Uterus (tissue), 4 donors: Measurements from ENCODE around the gene SEL1L2. TPM values are rescaled to one million over a fixed set of nuclear protein-coding genes. Genes with fewer than 3 reads are reported as not detected.

Experiments
- DNase-seq, 2 donors: peaks; one replicate each; pipeline ENCODE4 v3.0.0-alpha.2; 2019 to 2020
- H3K27ac ChIP-seq, 2 donors: fragments of 200-600 bp; sonication (generic); 1 replicate in 1 of 2; 2 replicates in 1 of 2; pipeline ENCODE4 v1.5.1; 2016 to 2018
- H3K27me3 ChIP-seq, 2 donors: fragments of 200-600 bp; sonication (generic); one replicate each; pipeline ENCODE4 v1.5.1; 2018 to 2019; ENCODE audit warnings: control low read depth in 1 of 2
- H3K36me3 ChIP-seq, 2 donors: fragments of 200-600 bp; sonication (generic); one replicate each; pipeline ENCODE4 v1.5.1; 2019; ENCODE audit warnings: control low read depth in 1 of 2
- H3K4me1 ChIP-seq, 2 donors: fragments of 200-600 bp; sonication (generic); one replicate each; pipeline ENCODE4 v1.5.1; 2018 to 2019; ENCODE audit warnings: control low read depth in 1 of 2
- H3K4me3 ChIP-seq, 2 donors: fragments of 200-600 bp; sonication (generic); 1 replicate in 1 of 2; 2 replicates in 1 of 2; pipeline ENCODE4 v1.5.1; 2018 to 2019; ENCODE audit warnings: mild to moderate bottlenecking in 1 of 2
- H3K9me3 ChIP-seq, 2 donors: fragments of 200-600 bp; sonication (generic); one replicate each; pipeline ENCODE4 v1.5.1; 2019; ENCODE audit warnings: control low read depth in 1 of 2
- CTCF ChIP-seq, 4 experiments: fragments of 200-600 bp in 2 of 4; fragments of 450-650 bp in 2 of 4; sonication (generic) in 2 of 4; IDR thresholded peaks; one replicate each; pipeline ENCODE4 v1.5.1; 2016 to 2019; ENCODE audit warnings: antibody characterized with exemption in 4 of 4, mild to moderate bottlenecking in 2 of 4, moderate library complexity in 1 of 4
- POLR2A ChIP-seq, 2 donors: fragments of 450-650 bp; IDR thresholded peaks; one replicate each; pipeline ENCODE4 v1.6.1; 2016; ENCODE audit warnings: antibody characterized with exemption in 2 of 2, mild to moderate bottlenecking in 1 of 2, moderate library complexity in 1 of 2
- intact Hi-C: fragments of 100-400 bp; cut with DNase I; formaldehyde crosslinking; loops from one replicate; pipeline ENCODE4 v1.15.1; 2023; ENCODE audit warnings: low total_unique reads
- total RNA-seq, 4 donors: library from RNA; depleted of rRNA in 3 of 4; stranded (reverse); fragments of >200 nt in 3 of 4; gene quantifications; one replicate each; pipeline versions ENCODE4 v1.1.0 to v1.2.4, GENCODE V29; 2014 to 2023
- donor health status: DM: yes; HTN: yes; CAD: no.

The SEL1L2 gene
- total RNA-seq, 4 donors from 2014 or later = 1.0 to 3.8 (median 2.3) TPM

GRCh38 chr20:13862245-13862644 lies 128.2 kb downstream of the SEL1L2 start:
- Histone ChIP-seq H3K27ac (no peak overlapping the region), H3K9me3 (no peaks in the 10 kb centered on the region), H3K4me3 (no peak overlapping the region), H3K4me1 (no peaks in the 10 kb centered on the region), H3K36me3 (no peaks in the 10 kb centered on the region), H3K27me3 (no peaks in the 10 kb centered on the region)
- intact Hi-C loops = no loop called here
- TF ChIP-seq CTCF (IDR thresholded peaks at IDR 0.05) (no peak), POLR2A (IDR thresholded peaks at IDR 0.05) (no peak)
- DNase-seq = no peak

- no peak overlapping the region for H3K27ac ChIP-seq
- DNase-seq = no peak
- no peaks in the 10 kb centered on the region for H3K36me3 ChIP-seq
- H3K27me3 ChIP-seq = no peaks in the 10 kb centered on the region
- no peak overlapping the region for H3K4me3 ChIP-seq
- no peak for TF ChIP-seq CTCF (IDR thresholded peaks at IDR 0.05)
- no peak for TF ChIP-seq POLR2A (IDR thresholded peaks at IDR 0.05)
- no peaks in the 10 kb centered on the region for H3K9me3 ChIP-seq
- intact Hi-C loops = no loop called here
- H3K4me1 ChIP-seq = no peaks in the 10 kb centered on the region
Observed at GRCh38 chr20:13858871-13859270, 131.5 kb downstream of the SEL1L2 start.

- Histone ChIP-seq H3K9me3 (no peaks in the 10 kb centered on the region), H3K27me3 (no peaks in the 10 kb centered on the region), H3K27ac (peak overlapping the region in 1 of 2 donors; percentile 12), H3K36me3 (no peaks in the 10 kb centered on the region), H3K4me3 (no peak overlapping the region), H3K4me1 (no peaks in the 10 kb centered on the region)
- intact Hi-C loops = no loop called here
- DNase-seq = no peak
- TF ChIP-seq CTCF (IDR thresholded peaks at IDR 0.05) = no peak
- no peak for TF ChIP-seq POLR2A (IDR thresholded peaks at IDR 0.05)
Observed at GRCh38 chr20:13858439-13858838, 132.0 kb downstream of the SEL1L2 start.

- Histone ChIP-seq H3K27me3 (no peaks in the 10 kb centered on the region), H3K36me3 (no peaks in the 10 kb centered on the region), H3K4me3 (no peak overlapping the region), H3K27ac (peak overlapping the region in 1 of 2 donors; percentile 12), H3K9me3 (no peaks in the 10 kb centered on the region), H3K4me1 (peaks cover 0 to under 1% of the 10 kb centered on the region in 2 donors)
- TF ChIP-seq CTCF (IDR thresholded peaks at IDR 0.05) (no peak), POLR2A (IDR thresholded peaks at IDR 0.05) (no peak)
- no peak for DNase-seq
- intact Hi-C loops = no loop called here
Observed at GRCh38 chr20:13857961-13858360, 132.5 kb downstream of the SEL1L2 start.

GRCh38 chr20:13857304-13857703 lies 133.1 kb downstream of the SEL1L2 start:
- Histone ChIP-seq H3K4me3 (no peak overlapping the region), H3K4me1 (peaks cover 0 to 5% of the 10 kb centered on the region in 2 donors), H3K27ac (no peak overlapping the region), H3K27me3 (no peaks in the 10 kb centered on the region), H3K9me3 (no peaks in the 10 kb centered on the region), H3K36me3 (no peaks in the 10 kb centered on the region)
- TF ChIP-seq POLR2A (IDR thresholded peaks at IDR 0.05) = no peak
- no peak for TF ChIP-seq CTCF (IDR thresholded peaks at IDR 0.05)
- DNase-seq = peak in 1 of 2 donors; percentile 28
- intact Hi-C loops = no loop called here
